Bronchial epithelial cell (primary cell): ENCODE data around the gene ATG10. TPM values are rescaled to one million over a fixed set of nuclear protein-coding genes. Genes with fewer than 3 reads are reported as not detected.

Source experiments
- DNase-seq: peaks from one replicate; pipeline ENCODE4 v3.0.0-alpha.2; 2010; ENCODE audit warnings: low read depth
- FAIRE-seq: peaks from 2 replicates; lab custom pipeline; 2011; peaks lifted over from hg19 to GRCh38; lab: Jason Lieb, UNC
- H3K27me3 ChIP-seq: 2 replicates; pipeline ENCODE4 v1.5.1; 2011; ENCODE audit warnings: low read length; ENCODE audit not compliant: control insufficient read depth, insufficient read depth
- H3K36me3 ChIP-seq: 2 replicates; pipeline ENCODE4 v1.5.1; 2011; ENCODE audit warnings: low read length; ENCODE audit not compliant: control insufficient read depth, insufficient read depth
- H3K4me3 ChIP-seq: 2 replicates; pipeline ENCODE4 v1.5.1; 2011; ENCODE audit warnings: mild to moderate bottlenecking, low read depth, low read length, control low read depth
- CTCF ChIP-seq: IDR thresholded peaks from 2 replicates; pipeline ENCODE4 v1.5.1; 2011; ENCODE audit warnings: mild to moderate bottlenecking, moderate library complexity, low read length, control low read depth, inconsistent platforms; ENCODE audit not compliant: insufficient read depth, severe bottlenecking
- total RNA-seq: library from RNA; depleted of rRNA; stranded (reverse); fragments of >200 nt; gene quantifications from 2 replicates; pipeline ENCODE4 v1.2.1, GENCODE V29; 2014

ATG10 gene
- total RNA-seq, 1 donor from 2014 or later: 9.7 TPM

- TF ChIP-seq CTCF: no peak
- Histone ChIP-seq H3K27me3 (no peaks in the 10 kb centered on the region), H3K4me3 (no peak overlapping the region), H3K36me3 (no peaks in the 10 kb centered on the region)
- FAIRE-seq (no peak), DNase-seq (peak; percentile 46)
These were observed 179.8 kb downstream of the ATG10 start for GRCh38 chr5:82151662-82152061.

GRCh38 chr5:82152978-82153481 is 181.2 kb downstream of the ATG10 start:
- DNase-seq (no peak), FAIRE-seq (no peak)
- H3K4me3 ChIP-seq: no peak overlapping the region
- TF ChIP-seq CTCF: no peak
- H3K36me3 ChIP-seq: no peaks in the 10 kb centered on the region
- no peaks in the 10 kb centered on the region for H3K27me3 ChIP-seq

GRCh38 chr5:82154776-82155175 is 183.0 kb downstream of the ATG10 start:
- no peak overlapping the region for H3K4me3 ChIP-seq
- DNase-seq: no peak
- H3K36me3 ChIP-seq: no peaks in the 10 kb centered on the region
- no peaks in the 10 kb centered on the region for H3K27me3 ChIP-seq
- no peak for TF ChIP-seq CTCF
- no peak for FAIRE-seq

- Histone ChIP-seq H3K27me3 (no peaks in the 10 kb centered on the region), H3K36me3 (no peaks in the 10 kb centered on the region), H3K4me3 (no peak overlapping the region)
- TF ChIP-seq CTCF: no peak
- FAIRE-seq: no peak
- DNase-seq: no peak
These were observed 183.5 kb downstream of the ATG10 start for GRCh38 chr5:82155305-82155704.

GRCh38 chr5:82156874-82157273 is 185.1 kb downstream of the ATG10 start:
- Histone ChIP-seq H3K4me3 (no peak overlapping the region), H3K36me3 (no peaks in the 10 kb centered on the region), H3K27me3 (no peaks in the 10 kb centered on the region)
- FAIRE-seq (peak; percentile 83), DNase-seq (no peak)
- no peak for TF ChIP-seq CTCF

GRCh38 chr5:82158755-82159413 is 187.1 kb downstream of the ATG10 start:
- TF ChIP-seq CTCF: no peak
- peak; percentile 89 for DNase-seq
- no peak overlapping the region for H3K4me3 ChIP-seq
- no peaks in the 10 kb centered on the region for H3K27me3 ChIP-seq
- no peak for FAIRE-seq
- no peaks in the 10 kb centered on the region for H3K36me3 ChIP-seq
